Endothelial cell of umbilical vein (primary cell): ENCODE data around the gene ORC6.

Experiments
- EZH2 ChIP-seq: IDR thresholded peaks from 2 replicates; pipeline ENCODE4 v1.6.1; 2012; ENCODE audit warnings: borderline replicate concordance, low read depth, mild to moderate bottlenecking, moderate library complexity, low read length, inconsistent platforms; ENCODE audit not compliant: severe bottlenecking
- FOS ChIP-seq: IDR thresholded peaks from 2 replicates; pipeline ENCODE4 v1.6.1; 2011; ENCODE audit warnings: mild to moderate bottlenecking, low read length, moderate library complexity, borderline replicate concordance; ENCODE audit not compliant: insufficient read depth
- GATA2 ChIP-seq: IDR thresholded peaks from 2 replicates; pipeline ENCODE4 v1.7.0; 2011; ENCODE audit warnings: low read depth, mild to moderate bottlenecking, moderate library complexity, mixed read lengths, low read length; ENCODE audit not compliant: insufficient read length, insufficient read depth
- JUN ChIP-seq: IDR thresholded peaks from 2 replicates; pipeline ENCODE4 v1.6.1; 2011; ENCODE audit warnings: borderline replicate concordance, low read depth; ENCODE audit not compliant: insufficient read length, insufficient read depth
- MYC ChIP-seq: IDR thresholded peaks from one replicate; pipeline ENCODE4 v1.6.1; 2011; ENCODE audit warnings: mild to moderate bottlenecking, low read depth, low read length
- POLR2A ChIP-seq: IDR thresholded peaks from 2 replicates; pipeline ENCODE4 v1.6.1; 2012; ENCODE audit warnings: low read depth, mild to moderate bottlenecking, control low read depth, low read length
- POLR2AphosphoS5 ChIP-seq: IDR thresholded peaks from 2 replicates; pipeline ENCODE4 v1.6.1; 2012; ENCODE audit warnings: low read depth, mild to moderate bottlenecking, control low read depth, low read length, moderate library complexity; ENCODE audit not compliant: insufficient read depth
- TF ChIP-seq, protein P1 (sequence below), 2 donors: IDR thresholded peaks; 1 replicate in 1 of 2; 2 replicates in 1 of 2; pipeline ENCODE4 v1.5.1; 2011; ENCODE audit warnings: low read length in 2 of 2, mild to moderate bottlenecking in 2 of 2, moderate library complexity in 2 of 2, control low read depth in 1 of 2, inconsistent platforms in 1 of 2, low read depth in 1 of 2; ENCODE audit not compliant: insufficient read depth in 1 of 2; ENCODE audit errors: extremely low read depth in 1 of 2
- TF ChIP-seq, protein P2 (sequence below): IDR thresholded peaks from 2 replicates; pipeline ENCODE4 v1.6.1; 2011; ENCODE audit not compliant: insufficient read depth, insufficient read length

DNA sequence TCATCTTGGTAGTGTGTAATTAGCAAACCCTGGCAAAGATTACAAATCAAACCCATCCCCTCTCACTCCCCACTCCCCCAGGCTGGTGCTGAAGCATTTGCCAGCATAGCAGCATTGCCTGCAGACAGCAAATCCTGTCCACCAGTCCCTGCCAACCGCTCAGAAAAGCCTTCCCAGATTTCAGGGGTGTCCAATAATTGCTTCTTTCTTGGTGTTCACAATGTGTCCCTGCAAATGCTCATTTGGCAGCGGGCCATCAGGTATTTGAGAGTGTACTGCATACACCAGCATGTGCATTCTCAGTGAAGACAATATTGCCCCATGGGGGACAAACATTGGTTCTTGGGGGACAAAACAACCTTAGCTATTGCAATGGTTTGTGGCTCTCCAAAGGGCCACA lies 28.2 kb downstream of the ORC6 start:
- TF ChIP-seq, protein P1, sequence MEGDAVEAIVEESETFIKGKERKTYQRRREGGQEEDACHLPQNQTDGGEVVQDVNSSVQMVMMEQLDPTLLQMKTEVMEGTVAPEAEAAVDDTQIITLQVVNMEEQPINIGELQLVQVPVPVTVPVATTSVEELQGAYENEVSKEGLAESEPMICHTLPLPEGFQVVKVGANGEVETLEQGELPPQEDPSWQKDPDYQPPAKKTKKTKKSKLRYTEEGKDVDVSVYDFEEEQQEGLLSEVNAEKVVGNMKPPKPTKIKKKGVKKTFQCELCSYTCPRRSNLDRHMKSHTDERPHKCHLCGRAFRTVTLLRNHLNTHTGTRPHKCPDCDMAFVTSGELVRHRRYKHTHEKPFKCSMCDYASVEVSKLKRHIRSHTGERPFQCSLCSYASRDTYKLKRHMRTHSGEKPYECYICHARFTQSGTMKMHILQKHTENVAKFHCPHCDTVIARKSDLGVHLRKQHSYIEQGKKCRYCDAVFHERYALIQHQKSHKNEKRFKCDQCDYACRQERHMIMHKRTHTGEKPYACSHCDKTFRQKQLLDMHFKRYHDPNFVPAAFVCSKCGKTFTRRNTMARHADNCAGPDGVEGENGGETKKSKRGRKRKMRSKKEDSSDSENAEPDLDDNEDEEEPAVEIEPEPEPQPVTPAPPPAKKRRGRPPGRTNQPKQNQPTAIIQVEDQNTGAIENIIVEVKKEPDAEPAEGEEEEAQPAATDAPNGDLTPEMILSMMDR (IDR thresholded peaks at IDR 0.05; ENCODE audit: extremely low read depth in 1 of 2, insufficient read depth in 1 of 2, low read depth in 1 of 2, low read length in 2 of 2) = no peak
- no peak for TF ChIP-seq POLR2A
- no peak for TF ChIP-seq MYC
- TF ChIP-seq, protein P2, sequence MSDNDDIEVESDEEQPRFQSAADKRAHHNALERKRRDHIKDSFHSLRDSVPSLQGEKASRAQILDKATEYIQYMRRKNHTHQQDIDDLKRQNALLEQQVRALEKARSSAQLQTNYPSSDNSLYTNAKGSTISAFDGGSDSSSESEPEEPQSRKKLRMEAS = no peak
- no peak for TF ChIP-seq POLR2AphosphoS5
- TF ChIP-seq FOS = no peak
- TF ChIP-seq EZH2 = no peak
- TF ChIP-seq JUN = no peak
- no peak for TF ChIP-seq GATA2
